Transverse colon (tissue), 4 donors: ENCODE results near the gene STT3B. TPM values are rescaled to one million over a fixed set of nuclear protein-coding genes. Genes with fewer than 3 reads are reported as not detected.

Experiments
- DNase-seq: peaks from one replicate; pipeline ENCODE4 v3.0.0-alpha.2; 2019
- H3K27ac ChIP-seq, 4 donors: fragments of 200-600 bp; sonication (generic); 2 replicates each; pipeline ENCODE4 v1.5.1; 2016 to 2018; ENCODE audit warnings: inconsistent platforms in 4 of 4
- H3K27me3 ChIP-seq: fragments of 200-600 bp; sonication (generic); 2 replicates; pipeline ENCODE4 v1.5.1; 2017; ENCODE audit warnings: inconsistent platforms
- H3K36me3 ChIP-seq, 4 donors: fragments of 200-600 bp; sonication (generic); 2 replicates each; pipeline ENCODE4 v1.5.1; 2017 to 2019; ENCODE audit warnings: inconsistent platforms in 4 of 4
- H3K4me1 ChIP-seq, 4 donors: fragments of 200-600 bp; sonication (generic); 2 replicates each; pipeline ENCODE4 v1.5.1; 2017 to 2020; ENCODE audit warnings: inconsistent platforms in 4 of 4
- H3K4me3 ChIP-seq, 4 donors: fragments of 200-600 bp; sonication (generic); 1 replicate in 1 of 4; 2 replicates in 3 of 4; pipeline versions ENCODE4 v1.5.1 to v1.6.1; 2017 to 2019; ENCODE audit warnings: inconsistent platforms in 4 of 4
- H3K9me3 ChIP-seq, 2 donors: fragments of 200-600 bp; sonication (generic); 2 replicates each; pipeline ENCODE4 v1.5.1; 2017 to 2019; ENCODE audit warnings: inconsistent platforms in 2 of 2
- EP300 ChIP-seq: sonication (generic); formaldehyde crosslinking; IDR thresholded peaks from one replicate; pipeline ENCODE4 v1.6.1; 2017; ENCODE audit warnings: antibody characterized with exemption, low read depth
- POLR2A ChIP-seq: fragments of 450-650 bp; IDR thresholded peaks from one replicate; pipeline ENCODE4 v1.6.1; 2016; ENCODE audit warnings: antibody characterized with exemption, mild to moderate bottlenecking, moderate library complexity
- POLR2AphosphoS5 ChIP-seq, 3 donors: sonication (generic); formaldehyde crosslinking; IDR thresholded peaks; one replicate each; pipeline ENCODE4 v1.6.1; 2016; ENCODE audit warnings: antibody characterized with exemption in 3 of 3
- WGBS, 2 donors: methylation state at CpG; one replicate each; pipeline ENCODE4 v1.1.5; 2018; ENCODE audit warnings: low coverage in 1 of 2; 5-methylcytosine and 5-hydroxymethylcytosine counted together
- in situ Hi-C, 4 donors: fragments of 200-750 bp; cut with MboI; loops; one replicate each; pipeline versions ENCODE4 v1.15.0 to v1.15.1; 2017; ENCODE audit warnings: low sequenced_read_pairs in 3 of 4, low pct_ligation_motif_present in 1 of 4, low pct_unique_long_range_greater_than_20kb in 1 of 4
- intact Hi-C: fragments of 100-400 bp; cut with DNase I; formaldehyde crosslinking; loops from one replicate; pipeline ENCODE4 v1.15.1; 2023; ENCODE audit warnings: low total_unique reads
- total RNA-seq, 4 donors: library from RNA; depleted of rRNA; stranded (reverse); fragments of >200 nt; gene quantifications; one replicate each; pipeline ENCODE4 v1.1.0, GENCODE V29; 2016
- TF ChIP-seq, protein P1 (sequence below), 5 experiments: fragments of 200-600 bp in 3 of 5; fragments of 450-650 bp in 2 of 5; sonication (generic) in 3 of 5; IDR thresholded peaks; 1 replicate in 2 of 5; 2 replicates in 3 of 5; pipeline ENCODE4 v1.5.1; 2016 to 2017; ENCODE audit warnings: antibody characterized with exemption in 5 of 5, inconsistent platforms in 3 of 5, mild to moderate bottlenecking in 2 of 5, moderate library complexity in 1 of 5

The STT3B gene
- total RNA-seq, 4 donors from 2014 or later, result 32.8 to 128 (median 60.9) TPM

DNA sequence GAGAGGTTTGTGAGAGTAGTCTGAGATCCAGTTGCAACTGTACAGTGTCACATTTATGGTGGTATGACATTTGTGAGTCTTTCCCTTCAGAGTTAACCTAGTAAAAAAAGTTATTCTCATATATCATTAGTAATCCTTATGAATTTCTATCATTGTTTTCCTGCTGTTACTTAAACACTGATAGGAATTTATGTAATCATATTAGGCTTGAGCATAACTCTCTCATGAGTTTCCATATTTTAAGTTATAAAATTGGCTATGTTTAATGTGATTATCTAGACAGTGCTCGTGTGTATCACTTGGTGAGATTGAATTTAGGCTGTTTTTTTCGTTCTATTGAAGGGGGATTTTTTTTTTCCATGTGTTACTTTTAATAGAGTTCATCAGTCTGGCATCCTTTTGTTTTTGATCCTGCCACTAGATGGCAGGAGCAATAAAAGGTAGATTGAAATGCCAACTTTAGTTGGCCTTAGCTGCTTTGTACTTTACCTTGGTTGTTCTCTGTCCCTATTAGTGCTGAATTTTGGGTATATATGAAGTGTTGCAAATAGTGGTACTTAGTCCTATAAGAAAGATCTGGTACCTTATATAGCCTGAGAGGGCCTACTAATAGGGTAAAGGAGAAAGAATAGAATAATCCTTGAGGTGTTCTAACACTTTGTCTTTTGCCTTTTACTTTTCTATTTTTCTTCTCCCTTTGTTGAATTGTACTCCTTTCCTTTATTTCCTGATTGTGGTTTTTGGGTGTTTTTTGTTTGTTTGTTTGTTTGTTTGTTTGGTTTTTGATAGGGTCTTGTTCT lies 17.9 kb downstream of the STT3B start:
- Histone ChIP-seq H3K36me3 (no peaks in the 10 kb centered on the region), H3K9me3 (no peaks in the 10 kb centered on the region), H3K4me3 (no peak overlapping the region), H3K27ac (no peak overlapping the region), H3K27me3 (no peaks in the 10 kb centered on the region), H3K4me1 (peaks cover 0 to 47% (median 8%) of the 10 kb centered on the region in 4 donors)
- in situ Hi-C loops (no loop called here), intact Hi-C loops (no loop called here)
- WGBS, 2 donors, result 0 to 8% methylated on average over 2 of the region's 2 CpGs
- no peak for DNase-seq
- no peak for TF ChIP-seq POLR2AphosphoS5 (IDR thresholded peaks at IDR 0.05)
- TF ChIP-seq, protein P1, sequence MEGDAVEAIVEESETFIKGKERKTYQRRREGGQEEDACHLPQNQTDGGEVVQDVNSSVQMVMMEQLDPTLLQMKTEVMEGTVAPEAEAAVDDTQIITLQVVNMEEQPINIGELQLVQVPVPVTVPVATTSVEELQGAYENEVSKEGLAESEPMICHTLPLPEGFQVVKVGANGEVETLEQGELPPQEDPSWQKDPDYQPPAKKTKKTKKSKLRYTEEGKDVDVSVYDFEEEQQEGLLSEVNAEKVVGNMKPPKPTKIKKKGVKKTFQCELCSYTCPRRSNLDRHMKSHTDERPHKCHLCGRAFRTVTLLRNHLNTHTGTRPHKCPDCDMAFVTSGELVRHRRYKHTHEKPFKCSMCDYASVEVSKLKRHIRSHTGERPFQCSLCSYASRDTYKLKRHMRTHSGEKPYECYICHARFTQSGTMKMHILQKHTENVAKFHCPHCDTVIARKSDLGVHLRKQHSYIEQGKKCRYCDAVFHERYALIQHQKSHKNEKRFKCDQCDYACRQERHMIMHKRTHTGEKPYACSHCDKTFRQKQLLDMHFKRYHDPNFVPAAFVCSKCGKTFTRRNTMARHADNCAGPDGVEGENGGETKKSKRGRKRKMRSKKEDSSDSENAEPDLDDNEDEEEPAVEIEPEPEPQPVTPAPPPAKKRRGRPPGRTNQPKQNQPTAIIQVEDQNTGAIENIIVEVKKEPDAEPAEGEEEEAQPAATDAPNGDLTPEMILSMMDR (IDR thresholded peaks at IDR 0.05), result peak; percentile 53 to 65 (median 61)

DNA sequence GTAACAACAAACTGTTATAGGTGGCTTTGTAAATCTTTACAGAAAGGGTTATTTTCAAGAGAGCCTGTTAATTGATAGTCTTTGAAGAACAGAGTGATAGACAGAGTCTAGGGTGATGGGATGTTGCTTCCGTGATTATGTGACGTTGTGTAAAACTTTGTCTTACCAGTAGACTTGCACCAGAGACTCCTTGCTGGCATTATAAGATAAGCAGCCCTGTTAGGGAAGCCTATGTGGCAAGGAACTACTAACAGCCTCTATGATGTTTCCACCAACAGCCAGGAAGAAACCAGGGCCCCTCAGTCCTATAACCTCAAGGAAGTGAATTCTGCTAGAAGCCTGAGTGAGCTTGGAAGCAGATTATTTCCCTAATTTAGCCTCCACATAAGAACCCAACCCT lies 18.9 kb downstream of the STT3B start:
- no peak for DNase-seq
- in situ Hi-C loops, result no loop called here
- TF ChIP-seq, protein P1 (IDR thresholded peaks at IDR 0.05), result no peak
- TF ChIP-seq POLR2A, result no peak
- no peak for TF ChIP-seq POLR2AphosphoS5 (IDR thresholded peaks at IDR 0.05)
- no peak for TF ChIP-seq EP300
- Histone ChIP-seq H3K36me3 (no peaks in the 10 kb centered on the region), H3K9me3 (no peaks in the 10 kb centered on the region), H3K4me1 (peaks cover 0 to 51% (median 8%) of the 10 kb centered on the region in 4 donors), H3K27me3 (no peaks in the 10 kb centered on the region), H3K27ac (no peak overlapping the region), H3K4me3 (no peak overlapping the region)
- 98 to 100% methylated on average over 2 of the region's 2 CpGs for WGBS, 2 donors
- intact Hi-C loops, result no loop called here

DNA sequence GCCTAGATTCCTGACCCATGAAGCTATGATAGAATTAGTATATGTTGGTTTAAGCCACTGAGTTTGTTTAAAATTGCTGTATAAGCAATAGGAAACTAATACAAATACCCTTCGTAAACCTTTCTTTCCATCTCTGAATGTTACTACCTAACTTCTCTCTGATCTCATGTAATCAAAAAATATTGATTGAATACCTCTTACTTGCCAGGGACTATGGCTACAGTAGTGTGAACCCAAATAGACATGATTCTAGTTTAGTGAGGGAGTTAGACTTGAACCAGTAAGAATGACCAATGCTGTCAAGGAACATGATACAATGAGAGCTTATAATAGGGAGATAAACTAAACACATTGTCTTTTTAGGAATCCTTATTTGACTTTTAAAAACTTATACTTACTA lies 19.4 kb downstream of the STT3B start:
- H3K27ac ChIP-seq, result no peak overlapping the region
- intact Hi-C loops, result no loop called here
- H3K4me3 ChIP-seq, result no peak overlapping the region
- TF ChIP-seq POLR2A (no peak), EP300 (no peak), POLR2AphosphoS5 (IDR thresholded peaks at IDR 0.05) (no peak)
- TF ChIP-seq, protein P1 (IDR thresholded peaks at IDR 0.05), result no peak
- H3K9me3 ChIP-seq, result no peaks in the 10 kb centered on the region
- in situ Hi-C loops, result no loop called here
- peaks cover 0 to 55% (median 8%) of the 10 kb centered on the region in 4 donors for H3K4me1 ChIP-seq
- no peaks in the 10 kb centered on the region for H3K27me3 ChIP-seq
- WGBS, 2 donors, result 89 to 92% methylated on average over 1 of the region's 1 CpG
- no peaks in the 10 kb centered on the region for H3K36me3 ChIP-seq
- no peak for DNase-seq

DNA sequence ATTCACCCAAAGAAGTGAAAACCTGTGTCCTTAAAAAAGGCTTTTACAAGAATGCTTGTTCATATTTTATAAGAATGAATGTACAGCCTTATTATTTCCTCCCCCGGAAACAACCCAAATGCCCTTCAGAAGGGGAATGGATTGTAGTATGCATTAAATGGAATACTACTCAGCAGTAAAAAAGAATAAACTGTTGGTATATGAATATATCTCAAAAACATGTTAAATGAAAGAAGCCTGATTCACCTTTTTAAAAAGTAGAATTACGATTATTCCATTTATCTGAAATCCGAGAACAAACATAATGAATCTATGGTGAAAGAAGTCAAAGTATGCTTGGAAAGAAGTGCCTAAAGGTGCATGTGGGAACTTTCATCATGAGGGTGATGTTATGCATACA lies 20.5 kb downstream of the STT3B start:
- peaks cover 0 to 45% (median 8%) of the 10 kb centered on the region in 4 donors for H3K4me1 ChIP-seq
- H3K27me3 ChIP-seq, result no peaks in the 10 kb centered on the region
- no peak for TF ChIP-seq POLR2A
- TF ChIP-seq, protein P1 (IDR thresholded peaks at IDR 0.05), result no peak
- TF ChIP-seq EP300, result no peak
- no peak for TF ChIP-seq POLR2AphosphoS5 (IDR thresholded peaks at IDR 0.05)
- no peak for DNase-seq
- intact Hi-C loops, result no loop called here
- H3K4me3 ChIP-seq, result no peak overlapping the region
- in situ Hi-C loops, result no loop called here
- H3K36me3 ChIP-seq, result no peaks in the 10 kb centered on the region
- WGBS, 2 donors, result 96 to 100% methylated on average over 3 of the region's 3 CpGs
- H3K9me3 ChIP-seq, result no peaks in the 10 kb centered on the region
- no peak overlapping the region for H3K27ac ChIP-seq
